Measurements from ENCODE around the gene PLPP3. TPM values are rescaled to one million over a fixed set of nuclear protein-coding genes. Genes with fewer than 3 reads are reported as not detected.

PLPP3 gene
- total RNA-seq, 1 donor from 2014 or later, result 109 TPM

- no peak for DNase-seq (ENCODE audit: low spot score)
These were observed 2.4 kb downstream of the PLPP3 start for GRCh38 chr1:56576880-56577405.

GRCh38 chr1:56575865-56576264 lies 3.5 kb downstream of the PLPP3 start:
- no peak for DNase-seq (ENCODE audit: low spot score)

DNA sequence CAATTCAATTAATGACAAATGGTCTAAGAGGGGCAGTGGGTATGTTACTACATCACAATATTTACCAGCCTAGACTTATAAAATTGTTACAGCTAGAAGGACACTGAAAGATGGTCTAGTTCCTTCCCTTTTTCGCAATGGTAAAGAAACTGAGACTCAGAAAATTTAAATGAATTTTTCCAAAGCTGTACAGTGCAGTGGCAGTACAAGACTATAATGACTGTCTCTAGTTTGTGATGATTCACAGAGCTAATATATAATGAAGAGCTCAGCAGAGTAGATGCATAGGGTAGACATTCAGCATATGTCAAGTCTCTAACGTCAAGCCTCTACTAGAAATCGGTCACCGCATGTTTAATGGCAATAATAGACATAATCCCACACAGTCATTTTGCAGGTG lies 4.6 kb downstream of the PLPP3 start:
- no peak for DNase-seq (ENCODE audit: low spot score)

DNA sequence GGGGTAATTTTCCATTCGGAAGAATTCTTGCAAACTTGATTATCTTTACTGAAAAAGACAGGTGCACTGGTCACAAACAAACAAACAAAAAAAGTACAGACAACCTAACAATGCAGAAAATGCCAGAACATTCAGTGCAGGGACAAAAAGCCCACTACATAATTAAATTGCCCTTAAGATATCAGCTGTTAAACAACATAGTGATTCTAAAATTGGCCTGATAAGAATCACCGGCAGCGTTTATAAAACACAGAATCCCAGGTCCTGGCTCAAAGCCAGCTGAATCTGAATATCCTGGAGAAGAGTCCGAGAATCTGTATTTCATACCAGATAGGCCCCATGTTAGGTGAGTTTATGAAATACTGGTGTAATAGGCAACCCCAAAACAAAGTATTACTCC lies 6.1 kb downstream of the PLPP3 start:
- DNase-seq (ENCODE audit: low spot score), result no peak

- DNase-seq (ENCODE audit: low spot score), result no peak
These were observed 6.9 kb downstream of the PLPP3 start for GRCh38 chr1:56572334-56573050.

- DNase-seq (ENCODE audit: low spot score), result no peak
These were observed 7.9 kb downstream of the PLPP3 start for GRCh38 chr1:56571448-56571847.

GRCh38 chr1:56570924-56571372 lies 8.4 kb downstream of the PLPP3 start:
- no peak for DNase-seq (ENCODE audit: low spot score)

- DNase-seq (ENCODE audit: low spot score), result no peak
These were observed 9.7 kb downstream of the PLPP3 start for GRCh38 chr1:56569661-56570060.

DNA sequence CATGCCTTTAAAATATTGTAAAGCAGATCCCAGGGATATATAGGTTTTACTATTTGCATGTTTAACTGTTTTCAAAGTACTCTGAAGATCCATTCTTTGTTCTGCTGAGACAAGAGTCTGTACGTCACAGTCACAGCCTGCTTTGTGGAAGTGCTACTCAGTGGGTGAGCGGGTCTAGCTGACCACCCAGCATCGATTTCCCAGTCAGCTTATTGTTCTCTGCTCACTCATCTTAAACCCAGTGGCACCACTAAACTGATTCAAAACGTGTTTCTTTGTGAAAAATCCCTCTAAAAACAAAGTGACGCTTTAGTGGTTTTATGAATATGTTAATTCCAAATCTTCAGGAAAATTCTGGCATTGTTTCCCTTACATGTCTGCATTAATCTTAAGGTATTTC lies 12.4 kb downstream of the PLPP3 start:
- DNase-seq (ENCODE audit: low spot score), result no peak

DNA sequence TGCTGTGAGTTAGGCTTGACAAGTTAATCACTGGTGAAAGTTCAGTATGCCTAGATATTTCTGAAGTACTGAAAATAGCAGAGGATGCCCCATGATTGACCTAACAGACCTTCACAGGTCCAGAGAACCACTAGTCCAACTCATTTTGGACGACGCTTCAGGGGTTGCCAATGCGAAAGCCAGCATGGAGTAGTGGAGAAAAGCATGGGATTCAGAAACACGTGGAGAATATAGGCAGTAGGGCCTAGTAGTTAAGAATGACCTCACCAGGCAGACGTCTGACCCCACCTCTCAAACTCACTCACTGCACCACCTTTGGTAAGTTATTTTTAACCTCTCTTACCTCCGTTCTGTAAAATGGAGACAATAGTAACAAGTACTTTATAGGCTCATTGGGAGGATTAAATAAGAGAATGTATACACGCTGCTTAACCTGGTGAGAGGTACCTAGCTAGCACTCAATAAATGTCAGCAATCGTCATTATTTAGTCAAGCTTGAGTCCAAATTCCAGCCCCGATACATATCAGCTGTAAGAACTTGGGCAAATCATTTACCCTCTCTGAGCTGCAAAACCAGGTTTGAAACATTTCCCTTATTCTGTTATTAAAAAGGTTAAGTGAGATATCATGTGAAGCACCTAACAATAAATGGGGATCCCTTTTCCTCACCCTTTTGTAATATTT lies 13.2 kb downstream of the PLPP3 start:
- no peak for DNase-seq (ENCODE audit: low spot score)

- DNase-seq (ENCODE audit: low spot score), result no peak
These were observed 14.7 kb downstream of the PLPP3 start for GRCh38 chr1:56564615-56565014.

- no peak for DNase-seq (ENCODE audit: low spot score)
These were observed 15.8 kb downstream of the PLPP3 start for GRCh38 chr1:56563568-56563967.

- no peak for DNase-seq (ENCODE audit: low spot score)
These were observed 16.4 kb downstream of the PLPP3 start for GRCh38 chr1:56562891-56563452.

DNA sequence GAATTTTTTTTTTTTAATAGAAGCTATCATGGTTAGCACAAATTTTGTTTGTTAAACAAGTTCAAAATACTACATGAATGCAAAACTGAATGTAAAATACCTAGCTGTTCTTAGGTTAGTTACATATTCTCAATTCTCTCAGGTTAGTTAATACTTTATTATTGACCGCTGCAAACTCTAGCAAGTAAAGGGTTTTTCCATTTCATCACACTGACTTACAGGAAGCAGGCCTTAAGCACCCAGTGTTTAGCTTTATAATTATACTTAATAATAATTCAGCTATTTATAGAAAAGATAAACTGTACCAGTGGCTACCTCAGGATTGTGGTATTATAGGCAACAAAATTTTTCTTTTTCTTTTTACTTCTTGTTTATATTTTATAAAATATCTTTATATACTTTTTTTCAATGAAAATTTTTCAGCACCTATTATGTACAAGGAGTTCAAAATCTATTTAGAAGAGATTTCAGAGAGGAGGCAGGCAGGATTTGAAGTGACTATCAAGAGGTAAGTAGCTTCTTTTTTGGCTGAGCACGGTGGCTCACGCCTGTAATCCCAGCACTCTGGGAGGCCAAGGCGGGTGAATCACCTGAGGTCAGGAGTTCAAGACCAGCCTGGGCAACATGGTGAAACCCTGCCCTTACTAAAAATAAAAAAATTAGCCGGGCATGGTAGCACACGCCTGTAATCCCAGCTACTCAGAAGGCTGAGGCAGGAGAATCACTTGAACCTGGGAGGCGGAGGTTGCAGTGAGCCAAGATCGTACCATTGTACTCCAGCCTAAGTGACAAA lies 17.9 kb downstream of the PLPP3 start:
- no peak for DNase-seq (ENCODE audit: low spot score)

- no peak for DNase-seq (ENCODE audit: low spot score)
These were observed 21.6 kb downstream of the PLPP3 start for GRCh38 chr1:56557746-56558145.

GRCh38 chr1:56555448-56555847 lies 23.9 kb downstream of the PLPP3 start:
- DNase-seq (ENCODE audit: low spot score), result no peak

DNA sequence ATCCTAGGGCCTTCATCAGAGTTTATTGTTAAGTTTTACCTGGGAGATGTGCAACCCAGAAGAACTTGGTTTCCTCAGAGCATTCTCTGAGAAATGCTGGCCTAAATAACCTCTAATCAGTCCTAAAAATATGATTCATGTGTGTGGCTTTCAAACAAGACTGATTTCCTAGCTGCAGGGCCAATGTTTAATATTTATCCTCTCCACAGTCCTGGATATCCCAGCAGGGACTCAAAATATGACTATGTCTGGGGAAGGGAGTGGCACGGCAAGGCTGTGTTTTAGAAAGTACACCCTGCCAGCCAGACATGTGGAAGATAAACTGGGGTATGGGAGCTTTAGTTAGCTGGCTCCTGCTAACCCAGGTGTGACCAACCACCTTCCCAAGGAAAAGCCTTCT lies 26.3 kb downstream of the PLPP3 start:
- no peak for DNase-seq (ENCODE audit: low spot score)

DNA sequence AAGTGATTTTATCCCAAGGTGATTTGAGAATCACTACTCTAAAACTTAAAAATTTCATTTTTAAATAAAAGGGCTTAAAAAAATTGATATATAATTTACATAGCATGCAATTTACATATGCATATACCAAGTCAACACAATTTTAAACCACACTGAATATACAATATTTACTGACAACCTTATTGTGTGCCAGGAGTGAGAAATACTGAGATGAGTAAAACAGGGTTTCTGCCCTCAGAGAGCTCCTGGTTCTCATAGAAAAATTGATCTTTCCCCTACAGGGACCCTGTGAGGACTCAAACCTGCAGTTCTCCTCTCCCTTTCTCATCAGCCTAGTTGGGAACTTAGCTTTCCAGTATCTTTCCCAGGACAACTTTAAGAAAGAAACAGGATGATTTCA lies 27.0 kb downstream of the PLPP3 start:
- no peak for DNase-seq (ENCODE audit: low spot score)

DNA sequence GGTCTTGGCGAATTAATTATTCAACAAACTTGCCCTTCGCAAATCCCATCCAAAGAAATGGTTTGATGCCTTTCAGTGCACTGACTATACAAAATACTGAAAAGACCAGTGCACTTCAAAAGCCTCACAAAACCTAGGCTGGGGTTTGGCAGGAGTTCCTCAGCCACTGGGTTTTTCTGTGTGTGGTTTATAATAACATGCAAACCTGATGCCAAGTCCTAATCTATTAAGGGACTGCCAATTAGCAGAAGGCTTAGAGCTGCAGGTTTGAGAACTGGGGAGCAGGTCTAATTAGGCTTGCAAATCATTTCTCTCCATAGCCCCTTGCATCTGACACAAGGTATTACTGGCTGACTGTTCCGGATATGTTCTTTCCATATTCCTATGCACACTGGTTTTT lies 27.7 kb downstream of the PLPP3 start:
- DNase-seq (ENCODE audit: low spot score), result no peak

- no peak for DNase-seq (ENCODE audit: low spot score)
These were observed 28.5 kb downstream of the PLPP3 start for GRCh38 chr1:56550859-56551188.

DNA sequence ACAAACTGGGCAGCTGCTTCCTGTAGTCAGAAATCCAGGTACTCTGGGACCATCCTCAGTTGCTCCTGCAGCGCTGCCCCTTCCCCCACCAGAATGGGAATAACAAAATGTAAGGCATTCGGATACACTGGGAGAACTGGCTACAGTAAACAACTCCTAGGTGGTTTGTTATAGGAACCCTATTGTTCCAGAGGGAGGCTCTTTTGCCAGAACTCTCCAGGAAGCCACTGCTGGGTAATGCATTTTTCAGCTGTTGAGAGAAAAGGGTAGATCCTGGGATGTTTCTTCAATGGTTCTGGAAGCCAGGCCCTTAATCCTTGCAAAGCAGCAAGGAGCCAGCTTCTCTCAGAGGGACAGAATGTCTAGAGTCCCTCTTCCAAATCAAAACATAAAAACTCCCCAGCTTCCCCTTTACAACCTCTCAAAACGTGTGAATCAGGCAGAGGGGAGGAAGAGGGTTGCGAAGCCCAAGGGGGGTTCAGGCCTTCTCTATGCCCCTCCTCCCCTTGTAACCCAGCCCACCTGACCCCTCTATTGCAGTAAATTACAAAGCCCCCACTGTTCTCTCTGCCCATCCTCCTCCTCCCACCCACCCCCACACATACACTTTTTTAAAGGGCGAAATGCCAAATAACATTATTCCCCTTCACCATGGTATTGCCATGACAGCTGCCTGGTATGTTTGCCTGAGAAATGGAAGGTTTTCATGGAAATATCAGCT lies 29.1 kb downstream of the PLPP3 start:
- no peak for DNase-seq (ENCODE audit: low spot score)

DNA sequence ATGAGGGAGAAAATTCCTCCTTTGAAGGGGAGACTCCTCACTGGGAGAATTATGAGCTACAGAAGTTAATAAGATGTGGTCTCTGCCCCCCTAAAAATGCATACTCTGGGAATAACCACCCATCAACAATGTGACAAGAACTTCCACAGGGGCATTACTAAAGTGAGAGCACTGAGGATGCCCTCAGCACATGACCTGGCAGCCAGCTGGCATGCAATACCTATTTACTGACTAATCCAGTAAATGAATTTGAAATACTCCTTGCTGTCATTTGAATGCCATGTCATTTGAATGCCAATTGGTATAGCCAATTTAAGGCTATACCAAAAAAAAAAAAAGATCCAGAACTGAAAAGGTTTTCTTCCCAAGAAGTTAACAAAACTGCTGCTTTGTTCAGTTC lies 30.8 kb downstream of the PLPP3 start:
- DNase-seq (ENCODE audit: low spot score), result no peak
